NCI-H82 treated with DMSO at 0.1 percent for 48 hours (cell line): ENCODE data around the gene SLC16A6.
"Not testable (repeated sequence)": the region's sequence is repeated elsewhere in the genome, so short reads cannot be mapped to it uniquely, and the experiment has no call there.

Source experiments
- DNase-seq: peaks from one replicate; lab custom pipeline; 2025; ENCODE audit not compliant: unreplicated experiment; lab: John Stamatoyannopoulos, UW

SLC16A6 gene

DNA sequence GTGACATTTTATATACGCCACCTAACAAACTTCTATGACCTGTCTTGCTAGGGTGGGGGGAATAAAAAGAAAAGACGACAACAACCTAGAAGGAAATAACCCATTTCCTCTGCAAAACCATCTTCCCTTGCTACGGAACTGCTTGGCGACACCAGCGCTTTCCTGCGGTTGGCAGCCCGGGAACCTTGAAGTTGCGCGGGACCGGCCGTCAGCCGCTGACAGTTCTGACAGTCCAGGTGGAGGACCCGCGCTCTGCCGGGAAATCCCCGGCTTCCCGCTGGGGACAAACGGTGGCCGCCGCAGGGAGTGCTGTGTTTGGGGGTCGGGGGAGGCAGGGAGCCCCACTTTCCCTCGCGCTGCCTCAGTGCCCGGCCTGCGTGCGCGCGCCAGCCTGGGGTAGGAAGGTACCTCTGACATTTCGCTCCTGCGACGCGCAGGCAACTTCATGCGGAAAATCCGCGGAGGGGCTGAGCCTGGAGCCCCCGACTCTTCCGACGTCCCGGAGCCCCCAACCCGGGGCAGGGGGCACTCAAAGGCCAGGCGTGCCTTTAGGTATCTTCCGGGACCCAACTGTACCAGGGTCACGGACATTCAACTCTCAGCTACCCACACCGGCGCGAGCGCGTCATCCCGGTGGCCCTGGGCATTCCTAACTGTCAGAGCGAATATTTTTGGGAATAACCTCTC is 516 bp downstream of the SLC16A6 start:
- DNase-seq, result no peak

DNA sequence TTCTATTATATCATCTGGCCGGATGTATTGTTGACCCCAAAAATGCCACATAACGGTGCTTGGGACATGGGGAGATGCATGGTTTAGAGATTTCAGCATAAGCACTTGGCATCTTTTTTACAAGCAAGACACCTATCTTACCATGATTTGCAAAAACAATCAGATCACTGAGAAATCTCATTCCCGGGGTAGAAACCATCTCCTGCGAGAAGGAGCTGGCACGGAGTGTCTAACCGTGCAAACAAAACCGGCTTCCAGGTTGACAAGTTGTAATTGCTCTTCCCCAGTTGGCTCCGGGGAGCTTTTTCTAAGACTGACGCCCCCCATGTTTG is 1.0 kb downstream of the SLC16A6 start:
- DNase-seq, result no peak

DNA sequence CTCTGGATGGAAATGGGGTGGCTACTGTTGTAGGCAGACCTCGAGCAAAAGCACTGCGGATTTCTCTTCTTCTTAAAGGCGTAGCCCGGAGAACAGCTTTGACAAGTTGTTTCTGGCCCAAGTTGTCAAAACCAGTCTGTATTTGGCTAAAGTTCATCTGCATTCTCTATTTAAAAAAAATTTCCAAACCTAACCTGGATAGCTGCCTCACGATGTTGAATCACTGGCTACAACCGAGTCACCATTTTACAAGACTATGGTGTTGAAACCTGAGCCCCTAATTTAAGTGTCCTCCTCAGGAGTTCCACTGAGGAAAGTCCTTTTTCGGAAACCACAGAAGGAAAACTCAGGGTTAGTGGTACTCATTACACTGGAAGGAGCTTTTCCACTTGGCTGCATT is 1.5 kb downstream of the SLC16A6 start:
- DNase-seq, result no peak

DNA sequence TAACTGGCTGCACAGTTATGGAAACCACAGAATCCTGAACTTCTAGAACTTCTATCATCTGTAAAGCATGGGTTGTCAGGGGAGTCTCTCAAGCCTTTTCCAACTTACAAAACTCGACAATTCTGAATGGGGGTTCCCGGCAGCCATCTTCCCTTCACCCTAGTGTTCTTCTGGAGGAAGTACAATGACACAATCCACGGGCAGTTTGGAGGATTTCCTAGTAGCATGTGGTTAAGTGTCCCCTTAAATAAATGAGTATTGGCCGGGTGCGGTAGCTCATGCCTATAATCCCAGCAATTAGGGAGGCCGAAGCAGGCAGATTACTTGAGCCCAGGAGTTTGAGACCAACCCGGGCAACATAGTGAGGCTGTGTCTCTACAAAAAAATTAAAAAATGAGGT is 2.1 kb downstream of the SLC16A6 start:
- no peak for DNase-seq

DNA sequence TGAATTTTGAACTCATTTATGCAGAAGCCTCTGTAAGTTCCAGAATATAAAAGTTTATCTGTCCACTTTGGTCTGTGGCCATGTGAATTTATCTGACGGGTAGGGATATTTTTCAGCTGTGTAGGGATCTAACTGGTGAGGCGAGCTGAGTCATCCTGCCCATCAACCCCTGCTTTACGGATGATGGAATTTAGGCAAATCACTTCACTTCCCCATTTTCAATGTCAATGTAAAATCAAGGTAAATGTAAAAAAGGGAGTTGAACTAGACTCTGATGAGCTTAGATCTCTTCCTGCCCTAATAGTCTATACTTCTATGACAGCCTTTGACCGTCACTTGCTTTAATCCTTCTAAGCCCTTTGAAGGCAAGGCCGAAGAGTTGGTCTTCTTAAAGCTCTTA is 2.6 kb downstream of the SLC16A6 start:
- DNase-seq, result peak; percentile 26

DNA sequence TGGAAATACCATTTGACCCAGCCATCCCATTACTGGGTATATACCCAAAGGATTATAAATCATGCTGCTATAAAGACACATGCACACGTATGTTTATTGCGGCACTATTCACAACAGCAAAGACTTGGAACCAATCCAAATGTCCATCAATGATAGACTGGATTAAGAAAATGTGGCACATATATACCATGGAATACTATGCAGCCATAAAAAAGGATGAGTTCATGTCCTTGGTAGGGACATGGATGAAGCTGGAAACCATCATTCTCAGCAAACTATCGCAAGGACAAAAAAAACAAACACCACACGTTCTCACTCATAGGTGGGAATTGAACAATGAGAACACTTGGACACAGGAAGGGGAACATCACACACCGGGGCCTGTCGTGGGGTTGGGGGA is 9.0 kb downstream of the SLC16A6 start:
- not testable (repeated sequence) for DNase-seq

DNA sequence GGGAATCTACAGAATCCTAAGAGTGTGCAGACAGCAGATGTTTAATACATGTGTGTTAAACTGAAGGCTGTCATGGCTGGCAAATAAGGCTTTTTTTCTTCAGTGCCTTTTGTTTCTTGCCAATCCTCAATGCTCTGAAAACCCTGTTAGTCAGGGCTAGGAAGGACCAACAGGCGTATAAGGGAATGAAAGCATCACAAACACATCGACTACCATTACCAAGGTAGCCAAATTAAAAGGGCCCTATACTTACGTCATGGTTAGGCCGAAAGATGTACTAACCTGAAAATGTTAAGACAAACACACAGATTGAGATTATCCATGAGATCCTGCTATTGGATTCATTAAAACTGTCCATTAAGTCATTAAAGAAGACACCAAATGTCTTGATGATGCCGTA is 13.1 kb downstream of the SLC16A6 start:
- DNase-seq, result no peak

DNA sequence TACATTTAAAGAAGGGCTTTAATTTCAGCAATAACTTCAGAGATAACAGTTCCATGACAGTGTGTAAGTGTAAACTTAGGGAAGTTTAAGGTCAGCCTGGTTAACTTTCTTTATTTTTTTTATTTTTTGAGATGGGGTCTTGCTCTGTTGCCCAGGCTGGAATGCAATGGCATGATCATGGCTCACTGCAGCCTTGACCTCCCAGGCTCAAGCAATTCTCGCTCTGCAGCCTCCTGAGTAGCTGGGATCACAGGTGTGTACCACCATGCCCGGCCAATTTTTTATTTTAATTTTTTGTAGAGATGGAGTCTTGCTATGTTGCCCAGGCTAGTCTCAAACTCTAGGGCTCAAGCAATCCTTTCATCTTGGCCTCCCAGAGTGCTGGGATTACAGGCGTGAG is 14.6 kb downstream of the SLC16A6 start:
- DNase-seq, result not testable (repeated sequence)

DNA sequence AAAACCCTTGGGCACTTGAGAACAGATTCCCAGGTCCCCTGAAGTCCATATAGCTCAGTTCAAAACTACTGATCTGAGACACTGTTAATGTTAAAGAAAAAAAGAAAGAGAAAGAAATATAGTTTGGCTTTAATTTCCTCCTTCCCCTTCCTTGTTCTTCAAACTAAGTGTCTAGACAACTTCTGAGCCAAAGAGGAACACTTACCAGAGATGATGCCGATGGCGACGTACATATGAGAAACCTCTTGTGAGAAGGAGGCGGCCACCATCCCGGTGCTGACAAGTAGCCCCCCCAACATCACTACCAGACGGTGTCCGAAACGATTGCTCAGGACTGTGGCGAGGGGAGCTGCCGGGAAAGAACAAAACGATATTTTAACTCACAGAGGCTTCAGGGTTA is 17.2 kb downstream of the SLC16A6 start:
- DNase-seq, result no peak

DNA sequence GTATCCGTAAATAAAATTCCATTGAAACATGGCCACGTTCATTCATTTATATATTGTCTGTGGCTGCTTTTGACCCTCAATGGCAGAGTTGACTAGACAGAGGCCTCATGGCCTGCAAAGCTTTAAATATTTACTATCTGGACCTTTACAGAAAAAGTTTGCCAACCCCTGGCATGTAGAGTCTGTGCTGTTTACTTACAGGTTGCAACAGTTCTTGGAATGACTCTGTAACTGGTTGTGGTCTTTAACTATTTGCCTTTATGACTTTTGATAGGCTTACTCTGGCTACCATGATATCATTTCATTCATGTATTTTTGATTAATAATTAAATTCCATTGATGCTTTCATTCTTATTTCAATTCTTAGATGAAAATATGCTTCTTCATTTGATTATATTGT is 25.1 kb downstream of the SLC16A6 start:
- not testable (repeated sequence) for DNase-seq

DNA sequence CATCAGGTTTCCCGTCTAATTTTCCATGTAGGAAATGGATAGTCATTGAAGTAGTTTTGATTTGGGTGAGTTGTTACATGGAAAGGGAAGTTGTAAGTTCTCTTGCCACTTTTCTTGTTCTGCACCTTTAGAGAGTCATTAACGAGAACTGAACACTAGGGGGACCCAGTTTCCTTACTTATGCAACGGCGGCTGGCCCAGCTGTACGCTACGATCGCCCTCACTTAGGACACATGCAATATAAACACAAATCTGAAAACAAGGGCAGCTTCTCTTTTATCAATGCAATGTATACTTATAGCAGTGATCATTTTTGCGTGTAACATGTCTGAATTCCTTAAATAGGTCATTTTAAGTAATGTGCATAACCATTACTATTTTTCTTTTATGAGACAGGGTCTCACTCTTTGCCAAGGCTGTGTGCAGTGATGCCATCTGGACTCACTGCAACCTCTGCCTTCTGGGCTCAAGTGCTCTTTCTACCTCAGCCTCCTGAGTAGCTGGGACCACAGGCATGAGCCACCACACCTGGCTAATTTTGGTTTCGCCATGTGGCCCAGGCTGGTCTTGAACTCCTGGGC is 27.7 kb downstream of the SLC16A6 start:
- not testable (repeated sequence) for DNase-seq

DNA sequence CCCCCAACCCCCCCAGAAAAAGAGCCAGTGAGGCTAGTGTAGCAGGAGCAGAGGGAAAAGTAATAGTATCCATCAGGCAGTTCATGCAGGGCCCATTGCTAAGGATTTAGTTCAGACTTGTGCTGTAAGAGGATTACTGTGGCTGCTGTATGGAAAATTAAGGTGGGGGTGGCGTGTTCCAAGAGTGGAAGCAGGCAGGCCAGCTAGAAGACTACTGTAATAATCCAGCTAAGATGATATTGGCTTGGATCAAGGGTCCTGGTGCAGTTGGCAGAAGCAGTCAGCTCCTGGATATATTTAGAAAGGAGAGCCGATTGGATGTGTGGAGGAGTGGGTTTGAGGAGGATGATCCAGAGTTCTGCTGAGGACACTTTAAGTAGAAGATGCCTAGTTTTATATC is 28.5 kb downstream of the SLC16A6 start:
- DNase-seq, result peak; percentile 99

DNA sequence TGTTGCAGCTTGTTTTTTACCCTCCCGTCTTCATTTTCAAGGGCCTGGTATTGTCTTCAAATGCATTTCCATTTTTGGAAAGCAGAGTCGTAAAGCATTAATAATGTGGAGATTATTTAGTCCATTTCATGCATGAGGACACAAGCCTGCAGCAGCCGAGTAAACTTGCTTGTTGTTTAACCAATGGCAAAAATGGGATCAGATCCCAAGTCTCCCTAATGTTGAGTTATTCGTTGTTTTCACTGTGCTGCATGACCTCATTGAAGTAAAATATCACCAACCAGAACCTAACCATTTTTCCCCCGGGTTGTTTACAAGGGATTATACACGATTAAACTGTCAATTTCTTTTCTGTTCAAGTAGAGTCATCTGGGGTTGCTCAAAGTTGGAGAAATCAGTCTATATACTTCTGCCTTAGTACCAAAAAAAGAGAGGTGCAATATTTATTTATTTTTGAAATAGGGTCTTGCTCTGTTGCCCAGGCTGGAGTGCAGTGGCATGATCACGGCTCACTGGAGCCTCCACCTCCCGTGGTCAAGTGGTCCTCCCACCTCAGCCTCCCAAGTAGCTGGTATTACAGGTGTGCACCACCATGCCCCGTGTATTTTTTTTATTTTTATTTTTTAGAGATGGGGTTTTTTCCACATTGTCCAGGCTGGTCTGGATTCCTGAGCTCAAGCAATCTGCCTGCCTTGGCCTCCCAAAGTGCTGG is 30.7 kb downstream of the SLC16A6 start:
- DNase-seq, result no peak

DNA sequence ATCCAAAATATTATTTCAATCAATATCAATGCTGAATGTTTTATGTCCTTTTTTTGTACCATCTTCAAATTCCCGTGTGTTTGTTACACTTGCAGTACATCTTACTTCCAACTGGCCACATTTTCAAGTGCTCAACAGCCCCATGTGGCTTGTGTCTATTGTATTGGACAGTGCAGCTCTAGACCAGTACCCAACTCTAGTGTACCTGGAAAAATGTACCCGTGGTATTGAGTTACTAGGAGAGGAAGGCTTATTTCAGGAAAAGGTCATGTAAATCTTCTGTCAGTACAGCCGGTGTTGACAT is 31.3 kb downstream of the SLC16A6 start:
- peak; percentile 16 for DNase-seq

DNA sequence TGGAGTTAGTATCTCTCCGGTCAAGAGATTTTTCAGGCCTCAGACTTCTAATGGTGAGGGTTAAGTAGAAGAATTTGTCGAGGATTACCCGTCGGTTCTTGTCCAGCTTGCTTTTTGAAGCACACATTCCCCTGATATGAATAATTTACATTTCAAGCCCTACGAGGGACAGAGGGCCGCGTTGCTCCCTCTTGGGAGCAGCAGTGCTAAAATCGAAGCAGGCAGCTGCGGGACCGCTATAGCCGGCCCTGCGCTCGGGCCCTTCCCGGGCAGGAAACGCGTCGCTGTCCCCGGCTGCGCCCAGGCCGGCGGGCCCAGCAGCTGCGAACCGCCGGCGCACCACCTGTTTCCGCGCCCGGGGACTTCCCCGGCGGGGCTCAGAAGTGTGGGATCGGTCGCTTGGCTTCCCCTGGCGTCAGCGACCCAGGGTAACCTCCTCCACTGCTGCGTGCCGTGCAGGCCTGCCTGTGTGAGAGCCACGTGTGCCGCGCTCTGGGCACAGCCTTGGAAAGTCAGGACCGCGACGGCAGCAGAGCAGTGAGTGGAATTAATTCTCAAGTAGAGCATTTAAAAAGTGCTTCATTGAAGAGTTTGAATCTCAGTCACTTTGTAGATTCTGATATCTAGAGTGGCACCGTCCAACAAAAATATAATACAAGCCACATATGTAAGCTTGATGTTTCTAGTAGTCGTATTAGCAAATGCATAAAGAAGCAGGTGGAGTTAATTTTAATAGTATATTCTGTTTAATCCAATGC is 31.9 kb downstream of the SLC16A6 start:
- not testable (repeated sequence) for DNase-seq

DNA sequence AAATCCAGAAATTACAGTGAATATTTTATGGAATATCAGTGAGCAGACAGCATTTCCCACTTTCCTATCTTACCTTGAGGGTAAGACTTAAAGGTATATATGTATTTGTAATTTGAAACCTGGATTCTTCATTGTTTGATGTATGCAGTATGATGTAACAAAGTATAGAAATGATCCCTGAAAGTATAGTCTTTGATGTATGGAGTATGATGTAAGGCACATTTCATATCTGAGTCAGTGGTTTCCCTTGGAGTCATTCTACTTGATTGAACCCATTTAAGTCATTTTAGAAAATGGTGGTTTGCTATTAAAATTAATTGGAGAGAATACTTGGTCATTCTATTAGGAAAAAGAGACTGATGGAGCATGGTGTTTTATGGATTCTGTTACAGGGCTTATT is 33.0 kb downstream of the SLC16A6 start:
- no peak for DNase-seq

DNA sequence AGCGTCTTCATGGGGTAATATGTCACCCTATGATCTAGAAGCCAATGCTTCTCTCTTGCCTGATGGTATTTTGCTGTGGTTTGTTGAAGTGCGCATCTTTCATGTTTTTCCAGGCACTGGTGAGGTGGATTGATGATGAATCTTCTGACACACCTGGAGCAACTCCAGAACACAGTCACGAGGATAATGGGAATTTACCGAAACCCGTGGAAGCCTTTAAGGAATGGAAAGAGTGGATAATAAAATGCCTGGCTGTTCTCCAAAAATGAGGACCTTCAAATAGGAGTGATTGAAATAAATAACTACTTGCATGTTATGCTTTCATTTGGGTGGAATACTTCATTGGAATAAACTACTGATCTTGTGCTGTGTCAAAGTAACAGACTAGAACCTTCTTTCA is 34.2 kb downstream of the SLC16A6 start:
- DNase-seq, result not testable (repeated sequence)

DNA sequence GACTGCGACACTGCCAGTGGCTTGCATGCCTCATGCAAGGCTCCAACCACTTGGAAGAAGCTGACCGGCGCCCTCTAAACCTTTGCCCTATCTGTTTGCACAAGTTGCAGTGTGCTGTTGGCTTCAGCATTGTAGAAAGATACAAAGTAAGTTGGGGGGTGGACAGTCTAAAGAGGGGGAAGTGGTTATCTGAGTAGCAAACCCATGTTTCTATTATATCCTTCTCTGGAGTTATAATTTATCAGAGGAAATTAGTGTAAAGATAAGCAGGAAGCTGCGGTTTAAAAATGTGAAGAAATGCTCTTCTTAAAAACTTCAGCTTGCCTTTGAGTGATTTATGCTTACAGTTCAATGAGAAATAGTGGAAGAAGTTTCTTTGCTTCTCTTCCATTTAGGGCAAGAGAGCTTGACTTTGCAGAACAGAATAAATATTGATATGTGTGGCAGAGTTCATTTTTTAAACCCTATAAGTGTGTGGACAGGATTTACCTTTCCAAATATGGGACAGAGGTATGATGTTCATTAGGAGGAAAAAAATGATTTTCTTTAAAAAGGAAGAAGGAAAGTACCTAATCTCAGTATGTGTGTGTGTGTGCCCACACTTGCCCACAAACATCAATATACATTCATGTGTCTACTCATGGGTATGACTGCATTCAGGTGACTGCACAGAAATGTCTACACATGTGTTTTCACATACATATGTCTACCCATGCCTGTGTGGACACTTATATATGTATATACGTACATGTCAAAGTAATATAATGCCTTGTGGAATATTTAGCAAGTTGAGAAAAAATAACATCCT is 35.0 kb downstream of the SLC16A6 start:
- DNase-seq, result no peak

DNA sequence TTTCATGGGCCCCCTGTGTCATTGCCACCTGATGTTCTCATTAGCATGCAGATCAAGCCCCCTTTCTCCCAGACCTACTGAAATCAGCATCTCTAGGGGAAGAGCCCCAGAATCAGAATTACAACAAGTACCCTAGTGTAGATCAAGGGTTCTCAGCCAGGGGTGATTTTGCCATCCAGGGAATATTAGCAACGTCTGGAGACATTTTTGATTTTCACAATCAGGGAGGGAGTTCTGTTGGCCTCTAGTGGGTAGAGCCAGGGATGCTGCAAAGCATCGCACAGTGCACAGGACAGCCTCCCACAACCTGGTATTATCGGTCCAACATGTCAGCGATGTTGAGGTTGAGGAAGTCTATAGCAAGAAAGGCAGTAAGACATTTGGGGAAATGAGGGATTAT is 35.8 kb downstream of the SLC16A6 start:
- DNase-seq, result no peak

DNA sequence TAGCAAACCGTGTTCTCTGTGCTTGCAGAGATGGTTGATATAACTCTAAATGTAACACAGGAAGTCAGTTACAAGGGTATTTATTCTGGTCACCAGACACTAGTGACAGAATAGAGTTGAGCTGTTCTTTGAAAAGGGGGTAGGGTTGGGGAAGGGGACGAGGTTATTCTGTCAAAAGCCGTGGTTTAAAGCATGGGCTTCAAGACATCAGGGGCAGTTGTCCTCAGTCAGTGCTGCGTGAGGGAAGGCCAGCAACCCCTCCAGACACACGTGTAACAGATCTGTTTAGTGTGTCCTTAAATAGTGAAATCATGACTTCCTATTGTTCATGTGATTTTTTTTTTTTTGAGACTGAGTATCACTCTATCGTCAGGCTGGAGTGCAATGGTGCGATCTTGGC is 37.5 kb downstream of the SLC16A6 start:
- not testable (repeated sequence) for DNase-seq

DNA sequence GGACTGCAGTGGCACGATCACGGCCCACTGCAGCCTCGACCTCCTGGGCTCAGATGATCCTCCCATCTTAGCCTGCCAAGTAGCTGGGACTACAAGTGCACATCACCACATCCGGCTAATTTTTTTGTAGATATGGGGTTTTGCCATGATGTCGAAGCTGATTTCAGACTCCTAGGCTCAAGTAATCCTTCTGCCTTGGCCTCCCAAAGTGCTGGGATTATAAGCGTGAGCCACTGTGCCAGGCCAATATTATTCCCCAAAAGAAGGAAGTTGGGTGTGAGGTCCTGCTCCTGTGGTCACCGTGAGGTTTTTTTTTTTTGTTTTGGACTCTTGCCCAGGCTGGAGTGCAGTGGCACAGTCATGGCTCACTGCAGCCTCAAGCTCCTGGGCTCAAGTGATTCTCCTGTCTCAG is 41.6 kb downstream of the SLC16A6 start:
- DNase-seq, result no peak
